ENCODE measurements around the gene MZT1. TPM values are rescaled to one million over a fixed set of nuclear protein-coding genes. Genes with fewer than 3 reads are reported as not detected.

The MZT1 gene
- total RNA-seq, 2 donors from 2014 or later: 17.9 to 24.8 TPM

- Mint-ChIP-seq H3K27me3 (no peaks in the 10 kb centered on the region), H3K27ac (no peak overlapping the region), H3K4me3 (no peak overlapping the region), H3K4me1 (ENCODE audit: low read depth in 2 of 2) (peaks cover 20 to 21% of the 10 kb centered on the region in 2 donors), H3K36me3 (peaks cover 53% of the 10 kb centered on the region), H3K9me3 (no peaks in the 10 kb centered on the region)
- ATAC-seq (no peak), DNase-seq (ENCODE audit: low spot score) (no peak)
These were observed 10.7 kb downstream of the MZT1 start for GRCh38 chr13:72716776-72717175.

- Mint-ChIP-seq H3K27me3 (peaks cover 0 to 6% of the 10 kb centered on the region in 2 donors), H3K9me3 (no peaks in the 10 kb centered on the region), H3K4me1 (ENCODE audit: low read depth in 2 of 2) (no peaks in the 10 kb centered on the region), H3K36me3 (peaks cover 3% of the 10 kb centered on the region), H3K4me3 (no peak overlapping the region), H3K27ac (no peak overlapping the region)
- DNase-seq (ENCODE audit: low spot score): no peak
- ATAC-seq: no peak
These were observed 26.9 kb downstream of the MZT1 start for GRCh38 chr13:72700509-72700908.

- DNase-seq (ENCODE audit: low spot score) (no peak), ATAC-seq (no peak)
- Mint-ChIP-seq H3K4me1 (ENCODE audit: low read depth in 2 of 2) (no peaks in the 10 kb centered on the region), H3K36me3 (no peaks in the 10 kb centered on the region), H3K27ac (no peak overlapping the region), H3K4me3 (no peak overlapping the region), H3K9me3 (no peaks in the 10 kb centered on the region), H3K27me3 (peaks cover 7 to 9% of the 10 kb centered on the region in 2 donors)
These were observed 29.3 kb downstream of the MZT1 start for GRCh38 chr13:72698164-72698563.

GRCh38 chr13:72696579-72696978 lies 30.9 kb downstream of the MZT1 start:
- ATAC-seq (no peak), DNase-seq (ENCODE audit: low spot score) (no peak)
- no peak overlapping the region for H3K27ac Mint-ChIP-seq
- H3K4me3 Mint-ChIP-seq: no peak overlapping the region
- H3K27me3 Mint-ChIP-seq: peaks cover 7 to 9% of the 10 kb centered on the region in 2 donors
- H3K36me3 Mint-ChIP-seq: no peaks in the 10 kb centered on the region
- H3K4me1 Mint-ChIP-seq (ENCODE audit: low read depth in 2 of 2): no peaks in the 10 kb centered on the region
- H3K9me3 Mint-ChIP-seq: no peaks in the 10 kb centered on the region

- H3K4me3 Mint-ChIP-seq: no peak overlapping the region
- no peaks in the 10 kb centered on the region for H3K9me3 Mint-ChIP-seq
- H3K36me3 Mint-ChIP-seq: no peaks in the 10 kb centered on the region
- DNase-seq (ENCODE audit: low spot score): no peak
- peaks cover 7 to 23% of the 10 kb centered on the region in 2 donors for H3K27me3 Mint-ChIP-seq
- no peaks in the 10 kb centered on the region for H3K4me1 Mint-ChIP-seq (ENCODE audit: low read depth in 2 of 2)
- no peak for ATAC-seq
- no peak overlapping the region for H3K27ac Mint-ChIP-seq
These were observed 33.1 kb downstream of the MZT1 start for GRCh38 chr13:72694314-72694713.

GRCh38 chr13:72693832-72694231 lies 33.6 kb downstream of the MZT1 start:
- ATAC-seq: no peak
- Mint-ChIP-seq H3K27me3 (peaks cover 5 to 23% of the 10 kb centered on the region in 2 donors), H3K27ac (no peak overlapping the region), H3K4me3 (no peak overlapping the region), H3K9me3 (no peaks in the 10 kb centered on the region), H3K36me3 (no peaks in the 10 kb centered on the region), H3K4me1 (ENCODE audit: low read depth in 2 of 2) (no peaks in the 10 kb centered on the region)
- no peak for DNase-seq (ENCODE audit: low spot score)

- no peak for ATAC-seq
- no peaks in the 10 kb centered on the region for H3K36me3 Mint-ChIP-seq
These were observed 34.4 kb downstream of the MZT1 start for GRCh38 chr13:72692884-72693514.

GRCh38 chr13:72689181-72689696 lies 38.2 kb downstream of the MZT1 start:
- no peak for ATAC-seq
- peaks cover 0 to 14% of the 10 kb centered on the region in 2 donors for H3K27me3 Mint-ChIP-seq
- no peak overlapping the region for H3K4me3 Mint-ChIP-seq
- DNase-seq (ENCODE audit: low spot score): no peak
- no peak overlapping the region for H3K27ac Mint-ChIP-seq
- H3K9me3 Mint-ChIP-seq: no peaks in the 10 kb centered on the region
- no peaks in the 10 kb centered on the region for H3K36me3 Mint-ChIP-seq
- no peaks in the 10 kb centered on the region for H3K4me1 Mint-ChIP-seq (ENCODE audit: low read depth in 2 of 2)

More at GRCh38 chr13:72692884-72693514, 34.4 kb downstream of the MZT1 start:
- Mint-ChIP-seq H3K27ac (no peak overlapping the region), H3K4me3 (no peak overlapping the region), H3K27me3 (peaks cover 5 to 23% of the 10 kb centered on the region in 2 donors), H3K9me3 (no peaks in the 10 kb centered on the region), H3K4me1 (ENCODE audit: low read depth in 2 of 2) (no peaks in the 10 kb centered on the region)
- no peak for DNase-seq (ENCODE audit: low spot score)

GRCh38 chr13:72686766-72687165 lies 40.7 kb downstream of the MZT1 start:
- ATAC-seq (no peak), DNase-seq (ENCODE audit: low spot score) (no peak)
- Mint-ChIP-seq H3K4me1 (ENCODE audit: low read depth in 2 of 2) (no peaks in the 10 kb centered on the region), H3K36me3 (no peaks in the 10 kb centered on the region), H3K9me3 (no peaks in the 10 kb centered on the region), H3K27me3 (peaks cover 3 to 23% of the 10 kb centered on the region in 2 donors), H3K4me3 (no peak overlapping the region), H3K27ac (no peak overlapping the region)

GRCh38 chr13:72680353-72680752 lies 47.1 kb downstream of the MZT1 start:
- DNase-seq (ENCODE audit: low spot score) (no peak), ATAC-seq (no peak)
- Mint-ChIP-seq H3K36me3 (no peaks in the 10 kb centered on the region), H3K4me1 (ENCODE audit: low read depth in 2 of 2) (no peaks in the 10 kb centered on the region), H3K9me3 (no peaks in the 10 kb centered on the region), H3K27ac (no peak overlapping the region), H3K4me3 (no peak overlapping the region), H3K27me3 (peaks cover 8 to 10% of the 10 kb centered on the region in 2 donors)

- no peaks in the 10 kb centered on the region for H3K9me3 Mint-ChIP-seq
- H3K4me1 Mint-ChIP-seq (ENCODE audit: low read depth in 2 of 2): no peaks in the 10 kb centered on the region
- DNase-seq (ENCODE audit: low spot score): no peak
- no peak overlapping the region for H3K4me3 Mint-ChIP-seq
- no peak overlapping the region for H3K27ac Mint-ChIP-seq
- ATAC-seq: no peak
- peaks cover 9 to 11% of the 10 kb centered on the region in 2 donors for H3K27me3 Mint-ChIP-seq
- no peaks in the 10 kb centered on the region for H3K36me3 Mint-ChIP-seq
These were observed 49.1 kb downstream of the MZT1 start for GRCh38 chr13:72678312-72678711.

- ATAC-seq: no peak
- Mint-ChIP-seq H3K9me3 (no peaks in the 10 kb centered on the region), H3K27ac (no peak overlapping the region), H3K36me3 (no peaks in the 10 kb centered on the region), H3K4me3 (no peak overlapping the region), H3K27me3 (peaks cover 9 to 11% of the 10 kb centered on the region in 2 donors), H3K4me1 (ENCODE audit: low read depth in 2 of 2) (no peaks in the 10 kb centered on the region)
- DNase-seq (ENCODE audit: low spot score): no peak
These were observed 50.0 kb downstream of the MZT1 start for GRCh38 chr13:72677431-72677830.

- Mint-ChIP-seq H3K4me1 (ENCODE audit: low read depth in 2 of 2) (no peaks in the 10 kb centered on the region), H3K36me3 (no peaks in the 10 kb centered on the region), H3K27ac (no peak overlapping the region), H3K4me3 (no peak overlapping the region), H3K9me3 (peaks cover 3% of the 10 kb centered on the region), H3K27me3 (peaks cover 2 to 27% of the 10 kb centered on the region in 2 donors)
- ATAC-seq: no peak
- no peak for DNase-seq (ENCODE audit: low spot score)
These were observed 61.0 kb downstream of the MZT1 start for GRCh38 chr13:72666391-72666790.

GRCh38 chr13:72662548-72662947 lies 64.9 kb downstream of the MZT1 start:
- no peaks in the 10 kb centered on the region for H3K4me1 Mint-ChIP-seq (ENCODE audit: low read depth in 2 of 2)
- peaks cover 5 to 27% of the 10 kb centered on the region in 2 donors for H3K27me3 Mint-ChIP-seq
- no peaks in the 10 kb centered on the region for H3K36me3 Mint-ChIP-seq
- no peak for ATAC-seq
- DNase-seq (ENCODE audit: low spot score): no peak
- H3K9me3 Mint-ChIP-seq: peaks cover 3% of the 10 kb centered on the region
- H3K4me3 Mint-ChIP-seq: no peak overlapping the region
- H3K27ac Mint-ChIP-seq: no peak overlapping the region

Data from natural killer cell treated with Interleukin-12 subunit alpha and Interleukin-12 subunit beta and Interleukin-15 and Interleukin-18, amount 100 ng/mL, for 72 hours (primary cell).